HG02970 (cell line): ENCODE data around the gene THAP9.
A peak's percentile ranks its signal among the peaks of the same experiment; 100 is the strongest.
"Not testable (repeated sequence)": the region's sequence is repeated elsewhere in the genome, so short reads cannot be mapped to it uniquely, and the experiment has no call there.

Source experiments
- ATAC-seq: cut with Tn5 transposase; IDR thresholded peaks from one replicate; pipeline ENCODE4 v1.9.1; 2021; ENCODE audit warnings: mild to moderate bottlenecking, moderate library complexity, moderate number of reproducible peaks; ENCODE audit not compliant: unreplicated experiment, low FRiP score

The THAP9 gene

DNA sequence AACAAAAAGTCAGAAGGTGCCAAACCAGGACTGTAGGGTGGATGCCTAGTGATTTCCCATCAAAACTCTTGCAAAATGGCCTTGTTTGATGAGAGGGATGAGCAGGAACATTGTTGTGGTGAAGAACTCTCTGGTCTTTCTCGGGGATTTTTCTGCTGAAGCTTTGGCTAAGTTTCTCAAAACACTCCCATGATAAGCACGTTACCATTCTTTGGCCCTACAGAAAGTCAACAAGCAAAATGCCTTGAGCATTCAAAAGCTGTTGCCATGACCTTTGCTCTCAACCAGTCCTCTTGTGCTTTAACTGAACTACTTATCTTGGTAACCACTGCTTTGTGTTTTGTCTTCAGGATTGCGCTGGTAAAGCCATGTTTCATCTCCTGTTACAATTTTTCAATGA is 6.6 kb upstream of the THAP9 start:
- ATAC-seq = no peak

DNA sequence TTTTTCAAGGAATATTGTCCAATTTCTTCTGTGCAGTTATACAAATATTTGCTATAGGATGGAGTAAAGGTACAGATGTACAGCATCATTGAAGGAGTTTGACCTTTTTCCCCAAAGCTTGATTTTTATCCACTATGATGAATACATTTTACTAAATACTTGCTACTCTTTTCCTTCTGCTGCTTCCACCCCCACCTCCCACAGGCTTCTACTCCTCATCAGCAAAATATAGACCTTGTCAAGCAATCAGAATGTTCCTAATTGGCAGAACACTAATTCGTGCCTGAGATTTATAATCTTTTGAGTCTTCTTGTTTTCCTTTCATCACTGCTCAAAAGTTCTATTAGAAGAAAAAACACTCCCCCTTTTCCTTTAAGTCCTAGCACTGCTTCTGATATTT is 3.8 kb upstream of the THAP9 start:
- ATAC-seq = no peak

DNA sequence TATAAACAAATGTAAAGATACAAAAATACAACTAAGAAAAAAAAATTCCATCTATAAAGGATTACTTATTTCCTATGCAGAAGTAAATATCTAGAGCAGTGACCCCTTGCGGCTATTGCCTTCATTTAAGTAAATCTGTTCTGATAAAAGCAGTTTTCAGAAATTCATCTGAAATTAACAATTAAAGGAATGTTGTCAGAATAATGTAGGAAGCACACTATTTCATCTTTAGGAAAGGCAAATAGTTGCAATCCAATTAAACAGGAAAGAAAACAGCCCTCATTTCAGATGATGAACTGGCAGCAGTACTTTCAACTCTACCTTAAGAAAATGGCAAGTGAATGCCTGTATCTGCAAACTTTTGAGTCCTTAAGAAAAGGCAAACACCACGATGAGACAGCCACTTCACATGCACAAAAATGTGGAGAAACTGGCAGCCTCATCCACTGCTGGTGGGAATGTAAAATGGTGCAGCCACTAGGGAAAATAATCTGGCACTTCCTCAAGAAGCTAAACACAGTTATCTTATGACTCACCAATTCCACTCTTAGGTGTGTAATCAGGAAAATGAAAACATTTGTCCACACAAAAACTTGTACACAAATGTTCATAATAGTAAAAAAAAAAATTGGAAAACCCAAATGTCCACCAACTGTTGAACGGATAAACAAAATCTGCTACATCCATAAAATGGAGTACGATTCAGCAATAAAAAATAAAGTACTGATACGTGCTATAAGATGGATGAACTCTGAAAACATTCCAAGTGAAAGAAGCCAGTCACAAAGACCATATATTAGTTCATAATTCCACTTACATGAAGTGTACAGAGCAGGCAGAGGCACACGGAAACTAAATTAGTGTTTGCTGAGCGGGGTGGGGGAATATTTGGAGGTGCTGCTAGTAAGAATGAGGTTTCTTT is 2.0 kb upstream of the THAP9 start:
- no peak for ATAC-seq

DNA sequence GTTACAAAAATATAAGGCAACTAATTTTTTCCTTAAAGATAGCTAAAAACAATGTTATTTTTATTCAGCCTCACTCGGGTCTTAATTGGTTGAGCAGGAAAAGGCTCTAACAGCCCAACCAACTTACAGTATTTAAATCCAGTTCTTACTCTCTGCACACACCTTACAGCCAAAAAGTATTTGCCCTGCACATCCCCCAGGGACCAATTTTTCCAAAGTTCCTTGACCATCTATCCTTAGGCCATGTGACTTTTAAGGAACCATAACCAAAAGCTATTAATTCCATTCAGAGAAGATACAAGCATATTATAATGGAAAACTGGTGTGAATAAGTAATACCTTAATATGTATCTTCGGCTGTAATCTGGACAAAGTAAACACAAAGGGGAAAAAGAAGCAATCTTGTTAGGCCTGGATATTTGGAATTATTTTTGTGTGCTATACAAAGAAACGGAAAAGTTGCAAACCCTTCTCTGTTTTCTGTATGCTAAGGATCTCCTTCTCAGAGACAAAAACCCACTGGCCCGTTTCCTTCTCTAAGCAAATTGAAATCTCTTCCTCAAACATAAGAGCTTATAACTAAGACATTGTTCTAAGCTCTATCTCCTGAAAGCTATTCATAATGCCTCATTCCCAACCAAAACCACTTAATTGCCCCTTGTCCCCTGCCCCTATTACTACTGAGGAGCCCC is 1.0 kb upstream of the THAP9 start:
- ATAC-seq = no peak

DNA sequence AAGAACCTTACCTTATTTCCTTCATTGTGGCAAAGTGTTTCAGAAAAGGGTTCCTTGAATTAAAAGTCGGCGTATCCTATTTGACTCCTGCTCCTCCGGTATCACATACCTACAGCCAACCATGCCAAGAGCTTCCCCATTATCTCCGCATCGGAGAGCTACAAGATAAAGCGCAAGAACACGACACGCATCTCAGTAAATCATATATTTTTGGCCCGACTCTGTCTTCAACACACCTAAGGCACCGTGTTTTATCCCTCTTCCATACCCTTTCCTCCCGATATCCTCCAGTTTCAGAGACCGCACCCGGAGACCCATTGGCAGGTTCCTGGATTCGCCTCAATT is 497 bp upstream of the THAP9 start:
- no peak for ATAC-seq

DNA sequence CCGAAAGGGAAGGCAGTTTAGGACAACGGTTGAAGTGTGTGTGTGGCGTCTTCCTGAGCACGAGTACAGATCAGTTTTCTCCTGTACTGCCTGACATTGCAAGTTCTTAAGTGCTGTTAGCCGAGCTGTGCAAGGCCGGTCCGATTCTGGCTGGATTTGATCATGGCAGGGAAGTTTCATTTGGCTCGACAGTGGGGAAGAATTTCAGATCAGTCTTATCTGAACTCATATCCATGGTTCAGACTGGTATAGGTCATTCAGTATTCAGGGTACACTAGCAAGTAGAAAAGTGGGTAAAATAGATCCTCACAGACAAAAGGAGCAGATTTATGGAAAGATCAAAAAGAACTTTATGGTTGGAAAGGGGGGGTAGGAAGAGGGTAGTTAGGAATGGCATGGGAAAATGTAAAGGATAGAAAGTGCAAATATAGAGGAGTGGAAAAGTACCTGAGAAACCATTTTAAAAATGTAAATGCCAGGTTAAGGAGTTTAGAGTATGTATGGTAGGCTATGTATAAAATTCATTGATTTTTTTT is 716 bp downstream of the THAP9 start:
- no peak for ATAC-seq

DNA sequence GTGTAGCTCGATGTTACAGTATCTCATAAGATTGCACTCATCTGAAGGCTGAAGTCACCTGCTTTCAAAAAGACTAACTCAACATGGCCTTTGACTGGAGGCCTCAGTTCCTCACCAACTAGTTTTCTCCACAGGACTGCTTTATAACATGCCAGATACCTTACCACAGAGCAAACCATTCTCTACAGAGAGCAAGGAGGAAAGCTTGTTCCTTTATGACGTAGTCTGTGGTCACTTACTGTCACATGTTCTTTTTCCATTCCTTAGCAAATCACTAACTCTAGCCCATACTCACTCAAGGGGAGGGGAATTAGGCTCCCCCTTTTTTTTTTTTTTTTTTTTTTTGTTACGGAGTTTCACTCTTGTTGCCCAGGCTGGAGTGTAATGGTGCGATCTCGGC is 3.2 kb downstream of the THAP9 start:
- ATAC-seq = no peak

DNA sequence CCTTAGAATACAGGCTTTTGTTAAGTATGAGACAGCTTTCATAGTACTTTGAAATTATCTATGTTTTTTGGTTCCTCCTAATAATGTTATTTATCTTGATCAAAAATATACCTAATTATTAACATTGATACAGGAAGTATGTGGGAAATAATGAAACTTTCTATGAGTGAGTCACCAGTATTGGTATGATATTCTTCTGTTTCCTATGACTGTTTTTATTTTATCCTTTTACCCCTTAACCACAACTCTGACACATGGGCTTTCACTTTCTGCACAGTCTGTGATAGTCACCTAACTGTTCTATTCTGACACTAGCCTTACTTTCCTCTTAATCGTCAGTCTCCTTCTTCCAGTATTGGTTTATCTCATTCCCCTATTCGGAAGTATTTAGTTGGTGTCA is 4.7 kb downstream of the THAP9 start:
- ATAC-seq = peak; percentile 40

DNA sequence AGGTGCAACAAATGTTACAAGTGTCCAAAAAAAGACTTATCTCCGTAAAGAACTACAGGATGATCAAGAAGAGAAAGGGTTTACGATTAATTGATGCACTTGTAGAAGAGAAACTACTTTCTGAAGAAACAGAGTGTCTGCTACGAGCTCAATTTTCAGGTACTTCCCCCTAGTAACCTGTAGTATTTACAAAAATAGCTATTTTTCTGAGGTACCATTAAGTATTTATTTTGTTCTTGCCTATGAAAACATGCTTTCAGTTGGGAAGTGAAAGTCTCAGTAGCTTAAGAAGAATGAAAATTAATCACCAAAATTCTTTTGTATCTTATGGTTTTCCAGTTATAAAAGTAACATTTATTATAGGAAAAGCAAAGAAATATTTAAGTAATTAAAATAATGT is 5.9 kb downstream of the THAP9 start:
- no peak for ATAC-seq

DNA sequence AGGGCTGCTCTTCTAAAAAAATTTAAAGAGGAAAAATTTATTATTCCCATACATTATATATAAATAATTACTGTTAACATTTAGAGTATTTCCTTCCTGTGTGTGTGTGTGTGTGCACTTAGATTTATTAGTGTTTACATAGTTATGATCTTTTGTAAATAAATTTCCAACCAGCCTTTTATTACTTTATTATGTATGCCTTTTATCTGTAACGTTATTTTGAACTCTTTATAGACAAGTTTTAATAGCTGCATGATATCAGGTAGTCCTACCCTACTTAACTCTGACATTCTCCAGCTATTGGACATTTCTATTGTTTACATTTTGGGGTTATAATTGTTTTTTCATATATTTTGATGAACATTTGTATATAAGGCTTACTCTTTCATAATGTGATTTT is 8.8 kb downstream of the THAP9 start:
- ATAC-seq = no peak

DNA sequence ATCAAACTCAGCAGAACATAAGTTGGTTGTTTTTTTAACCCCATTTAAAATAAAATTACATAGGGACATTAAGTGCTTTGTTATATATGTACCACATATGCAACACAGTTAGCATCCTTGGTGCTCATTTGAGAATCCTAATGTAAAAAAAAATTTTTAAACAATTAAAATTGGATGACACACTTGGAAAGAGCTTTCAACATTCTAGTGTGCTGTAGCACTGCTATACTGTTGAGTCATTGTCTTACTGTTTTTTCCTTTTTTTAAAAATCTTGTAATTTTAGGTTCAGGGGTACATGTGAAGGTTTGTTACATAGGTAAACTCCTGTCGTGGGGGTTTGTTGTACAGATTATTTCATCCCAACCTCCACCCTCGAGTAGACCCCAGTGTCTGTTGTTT is 12.8 kb downstream of the THAP9 start:
- no peak for ATAC-seq

DNA sequence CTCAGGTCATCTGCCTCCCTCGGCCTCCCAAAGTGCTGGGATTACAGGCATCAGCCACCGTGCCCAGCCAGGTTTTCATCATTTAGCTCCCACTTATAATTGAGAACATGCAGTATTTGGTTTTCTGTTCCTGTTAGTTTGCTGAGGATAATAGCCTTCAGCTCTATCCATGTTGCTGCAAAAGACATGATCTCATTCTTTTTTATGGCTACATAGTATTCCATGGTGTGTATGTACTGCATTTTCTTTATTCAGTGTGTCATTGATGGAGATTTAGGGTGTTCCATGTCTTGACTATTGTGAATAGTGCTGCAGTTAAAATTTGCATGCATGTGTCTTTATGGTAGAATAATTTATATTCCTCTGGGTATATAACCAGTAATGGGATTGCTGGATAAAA is 13.4 kb downstream of the THAP9 start:
- not testable (repeated sequence) for ATAC-seq

DNA sequence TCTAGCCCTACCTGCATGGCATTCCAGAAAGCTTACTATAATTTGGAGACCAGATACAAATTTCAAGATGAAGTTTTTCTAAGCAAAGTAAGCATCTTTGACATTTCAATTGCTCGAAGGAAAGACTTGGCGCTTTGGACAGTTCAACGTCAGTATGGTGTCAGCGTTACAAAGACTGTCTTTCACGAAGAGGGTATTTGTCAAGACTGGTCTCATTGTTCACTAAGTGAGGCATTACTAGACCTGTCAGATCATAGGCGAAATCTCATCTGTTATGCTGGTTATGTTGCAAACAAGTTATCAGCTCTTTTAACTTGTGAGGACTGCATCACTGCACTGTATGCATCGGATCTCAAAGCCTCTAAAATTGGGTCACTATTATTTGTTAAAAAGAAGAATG is 17.6 kb downstream of the THAP9 start:
- no peak for ATAC-seq

DNA sequence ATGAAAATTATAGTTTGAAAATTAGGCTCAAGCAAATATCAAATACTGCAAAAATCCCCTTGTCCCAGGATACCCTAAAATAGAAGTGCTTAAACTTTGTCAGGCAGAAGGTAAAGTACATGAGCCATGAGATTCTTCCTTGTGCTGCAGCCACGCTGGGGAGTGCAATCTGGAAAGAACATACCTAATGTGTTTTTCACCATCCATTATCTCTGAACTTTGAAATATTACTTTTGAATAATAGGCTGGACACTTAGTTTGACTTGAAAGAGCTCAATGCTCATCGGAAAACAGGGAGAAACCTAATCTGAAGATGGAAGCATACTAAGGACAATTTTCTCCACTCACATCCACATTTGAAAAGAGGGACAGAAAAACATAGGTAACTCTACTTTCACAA is 18.9 kb downstream of the THAP9 start:
- no peak for ATAC-seq

DNA sequence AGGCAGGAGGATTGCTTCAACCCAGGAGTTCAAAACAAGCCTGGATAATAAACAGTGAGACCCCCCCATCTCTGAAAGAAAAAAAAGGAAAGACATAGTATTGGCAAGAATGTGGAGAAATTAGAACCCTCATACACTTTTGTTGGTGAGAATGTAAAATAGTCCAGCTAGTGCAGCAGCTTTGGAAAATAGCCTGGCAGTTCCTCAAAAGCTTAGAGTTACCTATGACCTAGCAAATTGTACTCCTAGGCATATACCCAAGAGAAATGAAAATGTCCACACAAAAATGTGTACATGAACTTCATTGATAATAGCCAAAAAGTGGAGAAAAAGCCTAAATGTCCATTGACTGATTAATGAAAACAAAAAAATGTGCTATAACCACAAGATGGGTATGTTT is 21.3 kb downstream of the THAP9 start:
- ATAC-seq = no peak

DNA sequence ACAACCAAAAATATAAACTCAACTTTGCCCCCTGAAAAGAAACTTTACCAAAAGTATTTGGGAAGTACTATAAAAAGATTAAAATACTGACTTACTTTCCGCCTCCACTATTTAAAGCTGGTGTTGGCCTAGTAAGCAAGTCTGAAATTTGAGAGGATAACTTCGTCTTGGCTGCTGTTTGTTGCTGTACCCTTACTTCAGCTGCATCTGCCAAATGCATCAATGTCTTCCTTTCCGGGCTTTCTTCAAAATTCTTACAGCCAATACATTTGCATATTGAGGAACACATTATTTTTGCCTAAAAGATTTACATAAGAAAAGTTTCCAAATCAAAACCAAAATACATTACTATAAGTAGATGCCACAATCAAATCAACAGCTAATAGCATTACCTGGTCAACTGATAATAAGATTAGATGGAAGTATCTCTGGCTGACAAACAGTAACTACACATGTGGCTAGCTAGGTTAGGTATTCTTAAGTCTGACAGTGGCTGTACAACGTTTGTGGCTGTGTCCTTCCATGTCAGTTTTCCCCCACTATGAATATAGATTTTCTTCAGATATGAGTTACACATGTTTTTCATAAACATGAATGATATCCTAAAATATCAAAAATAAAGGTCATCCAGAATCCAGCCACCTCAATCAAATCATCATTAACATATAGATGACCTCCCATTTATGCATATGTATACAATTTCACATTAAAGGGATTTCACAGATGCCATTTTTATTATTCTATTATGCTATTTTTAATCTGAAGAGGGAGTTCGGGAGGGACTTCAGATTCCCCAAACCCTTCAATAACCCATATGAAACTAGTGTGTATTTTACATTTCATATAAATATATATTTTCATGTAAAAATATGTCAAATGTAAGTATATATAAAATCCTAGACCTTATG is 30.6 kb downstream of the THAP9 start:
- no peak for ATAC-seq

DNA sequence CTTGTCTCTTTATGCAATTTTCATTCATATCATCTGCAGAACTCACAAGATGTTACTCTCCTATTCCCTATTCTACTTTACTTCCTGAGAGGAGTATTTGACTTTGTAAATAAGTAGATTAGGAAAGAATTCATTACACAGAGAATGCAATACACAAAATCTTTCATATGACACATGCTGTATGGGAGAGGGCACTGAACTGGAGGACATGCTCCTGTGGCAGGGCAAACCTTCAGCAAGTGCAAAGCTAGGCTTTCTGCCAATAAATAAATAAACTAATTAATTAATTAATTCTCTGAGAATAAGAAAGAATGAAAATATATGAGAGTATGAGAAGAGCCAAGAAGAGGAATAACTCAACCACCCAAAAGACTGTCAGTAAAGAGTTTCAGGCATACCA is 33.9 kb downstream of the THAP9 start:
- no peak for ATAC-seq

DNA sequence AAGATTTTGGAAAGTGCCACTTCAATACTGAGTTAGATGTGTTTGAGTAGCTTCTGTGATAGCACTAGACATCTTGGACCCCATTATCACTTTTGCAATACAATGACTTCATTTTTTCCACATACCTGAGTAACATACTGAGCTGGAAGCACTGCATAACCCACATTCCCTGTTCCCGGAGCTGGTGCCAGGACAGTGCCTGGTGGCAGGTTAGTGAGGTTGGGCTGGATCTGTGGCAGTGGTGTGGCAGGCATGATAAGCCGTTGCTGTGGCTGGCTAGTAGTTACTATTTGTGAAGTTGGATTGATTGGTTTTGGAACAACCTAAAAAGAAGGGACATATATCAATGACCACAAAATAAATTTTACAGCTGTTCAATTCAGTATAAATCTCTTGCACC is 38.9 kb downstream of the THAP9 start:
- ATAC-seq = no peak

DNA sequence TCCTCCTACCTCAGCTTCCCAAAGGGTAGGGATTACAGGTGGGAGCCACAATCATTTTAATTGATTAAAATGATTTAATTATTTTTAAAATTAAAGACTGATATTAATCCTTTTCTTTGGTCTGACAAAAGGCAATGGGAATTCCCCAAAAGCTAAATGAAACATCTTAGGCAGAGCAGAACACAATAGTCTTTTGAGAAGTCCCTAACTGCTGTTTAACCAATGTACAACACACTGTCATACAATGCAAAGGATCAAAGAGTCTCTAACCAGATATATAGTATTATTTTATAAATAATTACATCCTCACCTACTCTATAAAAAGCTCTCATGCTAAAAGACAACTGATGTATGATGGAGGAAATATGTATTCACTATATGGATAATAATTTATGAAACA is 47.0 kb downstream of the THAP9 start:
- ATAC-seq = no peak

DNA sequence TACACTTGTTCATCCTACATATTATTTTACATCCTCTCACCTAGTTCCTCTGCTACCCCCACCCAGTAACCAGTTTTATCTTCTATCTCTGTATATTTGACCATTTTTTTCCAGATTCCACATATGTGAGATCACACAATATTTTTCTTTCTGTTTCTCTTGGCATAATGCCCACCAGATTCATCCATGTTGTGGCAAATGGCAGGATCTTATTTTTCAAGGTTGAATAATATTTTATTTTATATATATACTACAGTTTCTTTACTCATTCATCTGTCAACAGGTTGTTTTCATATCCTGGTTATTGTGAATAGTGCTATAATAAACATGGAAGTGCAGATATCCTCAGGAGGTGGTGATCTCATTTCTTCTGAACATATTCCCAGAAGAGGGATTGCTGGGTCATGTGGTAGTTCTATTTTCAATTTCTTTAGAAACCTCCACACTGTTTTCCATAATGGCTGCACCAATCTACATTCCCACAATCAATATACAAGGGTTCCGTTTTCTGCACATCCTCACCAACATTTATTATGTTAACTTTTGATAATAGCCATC is 48.2 kb downstream of the THAP9 start:
- no peak for ATAC-seq

DNA sequence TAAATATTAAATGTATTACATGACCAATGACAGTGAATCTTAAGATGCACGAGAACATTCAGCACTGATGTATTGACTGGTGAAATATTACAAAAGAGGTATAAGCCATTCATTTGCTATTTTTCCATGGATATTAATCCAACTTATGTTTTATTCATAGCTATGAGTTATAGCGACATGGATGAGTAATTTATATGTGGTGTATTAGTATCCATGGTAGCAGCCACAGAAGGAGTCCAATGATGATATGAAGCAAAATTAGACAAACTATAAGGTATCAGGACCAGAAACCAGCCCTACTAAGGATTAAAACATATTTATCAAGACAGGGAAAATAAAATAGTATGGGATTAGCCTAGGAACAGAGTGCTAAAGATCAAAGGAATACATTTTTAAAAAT is 50.7 kb downstream of the THAP9 start:
- ATAC-seq = no peak
